DMS 273 (cell line): Measurements from ENCODE around the gene KIRREL3.
A peak's percentile ranks its signal among the peaks of the same experiment; 100 is the strongest.

ENCODE experiments used
- DNase-seq: peaks from one replicate; lab custom pipeline; 2025; ENCODE audit not compliant: unreplicated experiment; lab: John Stamatoyannopoulos, UW

Gene KIRREL3

GRCh38 chr11:126718276-126718675 lies 282.3 kb downstream of the KIRREL3 start:
- no peak for DNase-seq

GRCh38 chr11:126716456-126717083 lies 284.0 kb downstream of the KIRREL3 start:
- DNase-seq, result peak; percentile 56

GRCh38 chr11:126713806-126714205 lies 286.8 kb downstream of the KIRREL3 start:
- no peak for DNase-seq

- no peak for DNase-seq
Measured at GRCh38 chr11:126711977-126712625, 288.5 kb downstream of the KIRREL3 start.

GRCh38 chr11:126710804-126711399 lies 289.7 kb downstream of the KIRREL3 start:
- DNase-seq, result no peak

- no peak for DNase-seq
Measured at GRCh38 chr11:126707498-126707897, 293.1 kb downstream of the KIRREL3 start.

GRCh38 chr11:126704096-126704495 lies 296.5 kb downstream of the KIRREL3 start:
- DNase-seq, result peak; percentile 55

GRCh38 chr11:126703662-126704061 lies 296.9 kb downstream of the KIRREL3 start:
- no peak for DNase-seq

- DNase-seq, result peak; percentile 4
Measured at GRCh38 chr11:126702987-126703386, 297.6 kb downstream of the KIRREL3 start.

GRCh38 chr11:126702165-126702720 lies 298.3 kb downstream of the KIRREL3 start:
- DNase-seq, result no peak

- DNase-seq, result no peak
Measured at GRCh38 chr11:126701520-126701897, 299.1 kb downstream of the KIRREL3 start.

- no peak for DNase-seq
Measured at GRCh38 chr11:126700768-126701519, 299.6 kb downstream of the KIRREL3 start.

GRCh38 chr11:126698576-126698975 lies 302.0 kb downstream of the KIRREL3 start:
- DNase-seq, result peak; percentile 37

GRCh38 chr11:126697936-126698335 lies 302.6 kb downstream of the KIRREL3 start:
- DNase-seq, result peak; percentile 68

GRCh38 chr11:126696982-126697381 lies 303.6 kb downstream of the KIRREL3 start:
- DNase-seq, result no peak

- DNase-seq, result peak; percentile 26
Measured at GRCh38 chr11:126695293-126695692, 305.3 kb downstream of the KIRREL3 start.

- no peak for DNase-seq
Measured at GRCh38 chr11:126694065-126694625, 306.4 kb downstream of the KIRREL3 start.

GRCh38 chr11:126687477-126687876 lies 313.1 kb downstream of the KIRREL3 start:
- no peak for DNase-seq

- DNase-seq, result no peak
Measured at GRCh38 chr11:126686938-126687337, 313.6 kb downstream of the KIRREL3 start.

GRCh38 chr11:126683766-126684728 lies 316.5 kb downstream of the KIRREL3 start:
- DNase-seq, result no peak
